ENCODE results near the gene ATRNL1. TPM values are rescaled to one million over a fixed set of nuclear protein-coding genes. Genes with fewer than 3 reads are reported as not detected.

The ATRNL1 gene
- total RNA-seq, 1 donor from 2014 or later, result 24.2 TPM

- Mint-ChIP-seq H3K4me1 (ENCODE audit: low read depth) (no peaks in the 10 kb centered on the region), H3K36me3 (ENCODE audit: insufficient read depth) (no peaks in the 10 kb centered on the region), H3K27me3 (peaks cover 31% of the 10 kb centered on the region), H3K9me3 (ENCODE audit: low read depth) (no peaks in the 10 kb centered on the region), H3K27ac (no peak overlapping the region), H3K4me3 (ENCODE audit: low read depth) (no peak overlapping the region)
- no peak for DNase-seq (ENCODE audit: low spot score, unreplicated experiment)
- TF ChIP-seq CTCF (IDR thresholded peaks at IDR 0.05; ENCODE audit: unreplicated experiment), result no peak
These were observed 876.4 kb downstream of the ATRNL1 start for GRCh38 chr10:115969591-115969990.

GRCh38 chr10:115971921-115972320 is 878.8 kb downstream of the ATRNL1 start:
- Mint-ChIP-seq H3K27me3 (peaks cover 48% of the 10 kb centered on the region), H3K27ac (peak overlapping the region; percentile 25), H3K9me3 (ENCODE audit: low read depth) (no peaks in the 10 kb centered on the region), H3K4me3 (ENCODE audit: low read depth) (no peak overlapping the region), H3K4me1 (ENCODE audit: low read depth) (peaks cover 3% of the 10 kb centered on the region), H3K36me3 (ENCODE audit: insufficient read depth) (no peaks in the 10 kb centered on the region)
- DNase-seq (ENCODE audit: low spot score, unreplicated experiment), result no peak
- no peak for TF ChIP-seq CTCF (IDR thresholded peaks at IDR 0.05; ENCODE audit: unreplicated experiment)

DNA sequence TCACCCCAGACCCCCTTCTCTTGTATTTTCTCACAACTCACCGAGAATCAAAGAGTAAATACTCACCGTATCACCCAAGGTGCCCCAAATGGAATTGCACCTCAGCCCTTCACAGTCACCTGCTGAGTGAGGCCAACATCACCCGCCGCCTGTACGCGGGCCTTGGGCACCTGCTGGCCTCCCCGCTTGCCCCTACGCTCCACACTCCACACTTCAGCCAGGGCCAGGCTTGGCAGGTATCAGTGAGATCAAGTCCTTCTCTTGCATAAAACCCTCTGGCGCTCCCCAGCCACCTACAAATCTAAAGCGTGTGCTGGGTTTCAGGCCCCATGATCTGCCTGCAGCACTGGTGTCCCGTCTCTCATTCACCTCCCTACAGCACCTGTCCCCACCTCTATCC is 879.3 kb downstream of the ATRNL1 start:
- Mint-ChIP-seq H3K27me3 (peaks cover 51% of the 10 kb centered on the region), H3K27ac (no peak overlapping the region), H3K9me3 (ENCODE audit: low read depth) (no peaks in the 10 kb centered on the region), H3K4me1 (ENCODE audit: low read depth) (peaks cover 3% of the 10 kb centered on the region), H3K4me3 (ENCODE audit: low read depth) (no peak overlapping the region), H3K36me3 (ENCODE audit: insufficient read depth) (no peaks in the 10 kb centered on the region)
- DNase-seq (ENCODE audit: low spot score, unreplicated experiment), result no peak
- TF ChIP-seq CTCF (IDR thresholded peaks at IDR 0.05; ENCODE audit: unreplicated experiment), result no peak

DNA sequence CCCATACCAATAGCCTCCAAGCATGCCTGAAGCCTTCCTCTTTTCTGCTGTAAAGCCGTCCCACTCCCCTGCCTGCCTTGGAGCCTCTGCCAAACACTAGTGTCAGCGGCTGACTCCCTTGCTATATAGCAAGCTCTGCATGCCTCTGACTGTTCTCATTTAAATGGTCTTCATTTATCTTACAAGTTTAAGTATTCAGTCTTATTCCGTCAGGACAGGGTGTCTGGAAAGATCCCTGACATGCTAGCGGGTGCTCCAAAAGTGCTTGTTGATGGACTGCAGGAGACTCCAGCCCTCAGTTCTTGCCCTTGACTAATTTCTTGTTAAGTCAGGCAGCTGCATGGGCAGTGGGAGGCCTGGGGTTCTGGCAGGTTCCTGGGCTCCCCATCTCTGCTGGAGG is 881.2 kb downstream of the ATRNL1 start:
- Mint-ChIP-seq H3K9me3 (ENCODE audit: low read depth) (no peaks in the 10 kb centered on the region), H3K27me3 (peaks cover 43% of the 10 kb centered on the region), H3K4me3 (ENCODE audit: low read depth) (no peak overlapping the region), H3K4me1 (ENCODE audit: low read depth) (peaks cover 4% of the 10 kb centered on the region), H3K36me3 (ENCODE audit: insufficient read depth) (no peaks in the 10 kb centered on the region), H3K27ac (no peak overlapping the region)
- TF ChIP-seq CTCF (IDR thresholded peaks at IDR 0.05; ENCODE audit: unreplicated experiment), result no peak
- DNase-seq (ENCODE audit: low spot score, unreplicated experiment), result no peak

- no peaks in the 10 kb centered on the region for H3K36me3 Mint-ChIP-seq (ENCODE audit: insufficient read depth)
- H3K4me3 Mint-ChIP-seq (ENCODE audit: low read depth), result no peak overlapping the region
- no peak for DNase-seq (ENCODE audit: low spot score, unreplicated experiment)
- no peaks in the 10 kb centered on the region for H3K9me3 Mint-ChIP-seq (ENCODE audit: low read depth)
- H3K27ac Mint-ChIP-seq, result no peak overlapping the region
- TF ChIP-seq CTCF (IDR thresholded peaks at IDR 0.05; ENCODE audit: unreplicated experiment), result no peak
- peaks cover 42% of the 10 kb centered on the region for H3K27me3 Mint-ChIP-seq
- H3K4me1 Mint-ChIP-seq (ENCODE audit: low read depth), result peaks cover 9% of the 10 kb centered on the region
These were observed 881.8 kb downstream of the ATRNL1 start for GRCh38 chr10:115974816-115975430.
